GM06990 (cell line): ENCODE measurements around the gene UQCRQ.

Experiments
- DNase-seq: peaks from one replicate; pipeline ENCODE4 v3.0.0-alpha.2; 2011; ENCODE audit not compliant: insufficient read length; ENCODE audit errors: extremely low read depth
- H3K27me3 ChIP-seq: replicated peaks from 2 replicates; pipeline ENCODE4 v1.6.0; 2011; ENCODE audit warnings: low read length; ENCODE audit not compliant: control insufficient read depth, insufficient read depth
- H3K36me3 ChIP-seq: 2 replicates; pipeline ENCODE4 v1.5.1; 2011; ENCODE audit warnings: low read length; ENCODE audit not compliant: control insufficient read depth, insufficient read depth
- H3K4me3 ChIP-seq: replicated peaks from 2 replicates; pipeline ENCODE4 v1.5.1; 2011; ENCODE audit warnings: low read depth, mild to moderate bottlenecking, control low read depth, low read length
- TF ChIP-seq, protein P1 (sequence below): IDR thresholded peaks from 2 replicates; pipeline ENCODE4 v1.5.1; 2011; ENCODE audit warnings: low read length, control low read depth, mild to moderate bottlenecking, inconsistent platforms; ENCODE audit not compliant: insufficient read depth, poor library complexity, severe bottlenecking

Gene UQCRQ

GRCh38 chr5:132856011-132856410 lies 10.4 kb upstream of the UQCRQ start:
- Histone ChIP-seq H3K36me3 (no peaks in the 10 kb centered on the region), H3K4me3 (no peak overlapping the region), H3K27me3 (no peaks in the 10 kb centered on the region)
- DNase-seq, result no peak
- TF ChIP-seq, protein P1, sequence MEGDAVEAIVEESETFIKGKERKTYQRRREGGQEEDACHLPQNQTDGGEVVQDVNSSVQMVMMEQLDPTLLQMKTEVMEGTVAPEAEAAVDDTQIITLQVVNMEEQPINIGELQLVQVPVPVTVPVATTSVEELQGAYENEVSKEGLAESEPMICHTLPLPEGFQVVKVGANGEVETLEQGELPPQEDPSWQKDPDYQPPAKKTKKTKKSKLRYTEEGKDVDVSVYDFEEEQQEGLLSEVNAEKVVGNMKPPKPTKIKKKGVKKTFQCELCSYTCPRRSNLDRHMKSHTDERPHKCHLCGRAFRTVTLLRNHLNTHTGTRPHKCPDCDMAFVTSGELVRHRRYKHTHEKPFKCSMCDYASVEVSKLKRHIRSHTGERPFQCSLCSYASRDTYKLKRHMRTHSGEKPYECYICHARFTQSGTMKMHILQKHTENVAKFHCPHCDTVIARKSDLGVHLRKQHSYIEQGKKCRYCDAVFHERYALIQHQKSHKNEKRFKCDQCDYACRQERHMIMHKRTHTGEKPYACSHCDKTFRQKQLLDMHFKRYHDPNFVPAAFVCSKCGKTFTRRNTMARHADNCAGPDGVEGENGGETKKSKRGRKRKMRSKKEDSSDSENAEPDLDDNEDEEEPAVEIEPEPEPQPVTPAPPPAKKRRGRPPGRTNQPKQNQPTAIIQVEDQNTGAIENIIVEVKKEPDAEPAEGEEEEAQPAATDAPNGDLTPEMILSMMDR, result no peak

DNA sequence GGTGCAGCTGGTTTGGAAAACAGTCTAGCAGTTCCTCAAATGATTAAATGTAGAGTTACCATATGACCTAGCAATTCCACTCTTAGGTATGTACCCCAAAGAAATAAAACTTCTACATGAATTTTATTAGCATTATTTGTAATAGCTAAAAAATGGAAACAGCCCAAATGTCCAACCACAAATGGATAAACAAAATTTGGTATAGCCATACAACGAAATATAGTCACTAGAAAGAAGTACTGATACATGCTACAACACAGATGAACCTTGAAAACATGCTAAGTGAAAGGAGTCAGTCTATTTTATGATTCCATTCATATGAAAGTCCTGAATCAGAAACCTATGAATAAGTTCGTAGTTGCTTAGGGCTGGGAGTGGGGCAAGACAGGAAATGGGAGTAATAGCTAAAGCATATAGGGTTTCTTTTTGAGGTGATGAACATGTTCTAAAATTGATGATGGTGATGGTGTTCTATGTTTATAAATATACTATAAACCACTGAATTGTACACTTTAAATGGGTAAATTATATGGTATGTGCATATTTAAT lies 6.5 kb upstream of the UQCRQ start:
- no peaks in the 10 kb centered on the region for H3K36me3 ChIP-seq
- TF ChIP-seq, protein P1, result no peak

DNA sequence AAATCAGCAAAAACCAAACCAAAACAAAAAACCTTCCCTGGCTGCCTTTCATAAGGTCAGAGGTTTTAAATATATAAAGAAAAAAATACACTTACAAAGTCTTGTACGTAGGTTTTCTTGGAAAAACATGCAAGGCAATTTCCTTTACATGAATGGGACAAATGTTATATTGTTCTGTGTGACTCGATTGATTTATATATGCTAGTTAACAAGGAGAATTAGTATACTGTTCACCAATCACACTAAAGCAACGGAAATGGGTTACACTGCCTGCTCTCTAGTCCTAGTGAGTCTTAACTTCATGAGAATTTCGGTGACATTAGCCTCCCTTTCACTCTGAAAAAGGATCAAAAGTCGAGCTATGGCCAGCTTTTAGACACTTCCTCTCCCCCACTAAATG lies 5.7 kb upstream of the UQCRQ start:
- H3K4me3 ChIP-seq, result no peak overlapping the region
- H3K36me3 ChIP-seq, result no peaks in the 10 kb centered on the region
- TF ChIP-seq, protein P1, result no peak
- H3K27me3 ChIP-seq, result no peaks in the 10 kb centered on the region
- DNase-seq, result no peak

More for the DNA sequence above, 6.5 kb upstream of the UQCRQ start:
- Histone ChIP-seq H3K4me3 (no peak overlapping the region), H3K27me3 (no peaks in the 10 kb centered on the region)
- DNase-seq, result no peak

GRCh38 chr5:132865668-132866341 lies 637 bp upstream of the UQCRQ start:
- no peaks in the 10 kb centered on the region for H3K27me3 ChIP-seq
- no peak for DNase-seq
- TF ChIP-seq, protein P1, result no peak
- H3K36me3 ChIP-seq, result peaks cover 3% of the 10 kb centered on the region
- H3K4me3 ChIP-seq, result peak overlapping the region; percentile 94

GRCh38 chr5:132867046-132867451 lies 607 bp downstream of the UQCRQ start:
- peak overlapping the region; percentile 94 for H3K4me3 ChIP-seq
- TF ChIP-seq, protein P1, result no peak
- no peaks in the 10 kb centered on the region for H3K27me3 ChIP-seq
- peaks cover 6% of the 10 kb centered on the region for H3K36me3 ChIP-seq
- DNase-seq, result no peak

DNA sequence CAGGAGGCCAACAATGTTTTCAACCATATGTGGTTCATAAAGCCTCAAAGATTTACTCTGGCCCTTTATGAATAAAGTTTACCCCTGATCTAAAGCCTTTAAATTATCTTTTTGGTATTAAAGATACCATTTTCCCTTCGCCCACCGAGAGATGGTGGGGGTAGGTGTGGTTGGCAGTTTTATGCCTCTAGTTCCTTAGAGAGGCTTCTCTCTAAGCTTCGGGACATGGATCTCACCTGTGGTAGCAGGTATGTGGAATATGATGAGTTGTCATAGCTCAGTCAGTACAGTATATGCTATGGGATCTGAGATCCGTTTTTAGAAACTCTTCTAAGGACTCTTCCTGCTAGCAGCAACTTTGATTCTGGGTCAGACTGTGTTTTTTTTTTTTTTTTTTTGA lies 2.3 kb downstream of the UQCRQ start:
- peaks cover 6% of the 10 kb centered on the region for H3K36me3 ChIP-seq
- DNase-seq, result no peak
- H3K27me3 ChIP-seq, result no peaks in the 10 kb centered on the region
- H3K4me3 ChIP-seq, result no peak overlapping the region
- TF ChIP-seq, protein P1, result no peak
